GM19324 (cell line): ENCODE measurements around the gene TRIM69.
"Not testable (repeated sequence)": the region's sequence is repeated elsewhere in the genome, so short reads cannot be mapped to it uniquely, and the experiment has no call there.

ENCODE experiments used
- ATAC-seq: cut with Tn5 transposase; IDR thresholded peaks from one replicate; pipeline ENCODE4 v1.9.1; 2021; ENCODE audit warnings: mild to moderate bottlenecking, moderate library complexity; ENCODE audit not compliant: unreplicated experiment, low FRiP score

The TRIM69 gene

GRCh38 chr15:44738340-44738984 lies 2.1 kb downstream of the TRIM69 start:
- ATAC-seq, result no peak

DNA sequence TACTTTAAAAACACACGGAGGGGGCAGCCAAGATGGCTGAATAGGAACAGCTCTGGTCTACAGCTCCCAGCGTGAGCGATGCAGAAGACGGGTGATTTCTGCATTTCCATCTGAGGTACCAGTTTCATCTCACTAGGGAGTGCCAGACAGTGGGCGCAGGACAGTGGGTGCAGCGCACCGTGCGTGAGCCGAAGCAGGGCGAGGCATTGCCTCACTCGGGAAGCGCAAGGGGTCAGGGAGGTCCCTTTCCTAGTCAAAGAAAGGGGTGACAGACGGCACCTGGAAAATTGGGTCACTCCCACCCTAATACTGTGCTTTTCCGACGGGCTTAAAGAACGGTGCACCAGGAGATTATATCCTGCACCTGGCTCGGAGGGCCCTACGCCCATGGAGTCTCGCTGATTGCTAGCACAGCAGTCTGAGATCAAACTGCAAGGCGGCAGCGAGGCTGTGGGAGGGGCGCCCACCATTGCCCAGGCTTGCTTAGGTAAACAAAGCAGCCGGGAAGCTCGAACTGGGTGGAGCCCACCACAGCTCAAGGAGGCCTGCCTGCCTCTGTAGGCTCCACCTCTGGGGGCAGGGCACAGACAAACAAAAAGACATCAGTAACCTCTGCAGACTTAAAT lies 3.0 kb downstream of the TRIM69 start:
- ATAC-seq, result not testable (repeated sequence)

DNA sequence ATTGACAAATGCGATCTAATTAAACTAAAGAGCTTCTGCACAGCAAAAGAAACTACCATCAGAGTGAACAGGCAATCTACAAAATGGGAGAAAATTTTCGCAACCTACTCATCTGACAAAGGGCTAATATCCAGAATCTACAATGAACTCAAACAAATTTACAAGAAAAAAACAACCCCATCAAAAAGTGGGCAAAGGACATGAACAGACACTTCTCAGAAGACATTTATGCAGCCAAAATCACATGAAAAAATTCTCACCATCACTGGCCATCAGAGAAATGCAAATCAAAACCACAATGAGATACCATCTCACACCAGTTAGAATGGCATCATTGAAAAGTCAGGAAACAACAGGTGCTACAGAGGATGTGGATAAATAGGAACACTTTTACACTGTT lies 7.1 kb downstream of the TRIM69 start:
- not testable (repeated sequence) for ATAC-seq

- ATAC-seq, result no peak
Observed at GRCh38 chr15:44753345-44753744, 17.0 kb downstream of the TRIM69 start.

DNA sequence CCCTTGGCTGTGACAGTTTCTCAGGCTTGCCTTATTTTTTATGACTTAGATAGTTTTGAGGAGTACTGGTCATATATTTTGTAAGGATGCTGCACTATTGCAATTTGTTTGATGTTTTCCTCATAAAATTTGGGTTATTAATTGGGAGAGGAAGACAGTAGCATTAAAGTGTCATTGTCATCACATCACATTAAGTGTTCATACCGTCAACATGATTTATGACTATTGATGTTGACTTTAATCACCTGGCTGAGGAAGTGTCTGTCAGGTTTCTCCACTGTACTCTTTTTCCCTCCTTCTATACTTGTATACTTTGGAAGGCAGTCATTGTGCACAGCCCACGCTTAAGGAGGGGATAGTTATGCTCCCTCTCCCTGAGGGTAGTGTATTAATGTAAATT lies 26.9 kb downstream of the TRIM69 start:
- ATAC-seq, result no peak

- ATAC-seq, result no peak
Observed at GRCh38 chr15:44763848-44764247, 27.5 kb downstream of the TRIM69 start.

DNA sequence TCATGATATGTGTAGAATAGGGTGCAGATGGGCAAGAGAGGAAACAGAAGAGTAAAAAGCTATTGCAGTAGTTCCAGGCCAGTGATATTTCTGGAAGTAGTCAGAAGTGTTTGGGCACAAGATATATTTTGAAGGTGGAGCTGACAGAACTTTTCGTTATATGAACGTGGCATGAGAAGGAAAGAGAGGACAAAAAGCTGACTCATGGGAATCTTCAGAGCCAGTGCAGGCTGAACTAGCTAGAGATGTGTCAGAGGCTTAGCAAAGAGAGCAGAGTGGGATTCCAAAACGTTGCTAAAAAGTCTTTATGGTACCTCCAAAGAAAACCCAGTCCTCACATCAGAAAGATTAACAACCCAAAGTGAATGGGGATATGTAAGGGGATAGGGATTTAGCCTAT lies 28.7 kb downstream of the TRIM69 start:
- no peak for ATAC-seq

DNA sequence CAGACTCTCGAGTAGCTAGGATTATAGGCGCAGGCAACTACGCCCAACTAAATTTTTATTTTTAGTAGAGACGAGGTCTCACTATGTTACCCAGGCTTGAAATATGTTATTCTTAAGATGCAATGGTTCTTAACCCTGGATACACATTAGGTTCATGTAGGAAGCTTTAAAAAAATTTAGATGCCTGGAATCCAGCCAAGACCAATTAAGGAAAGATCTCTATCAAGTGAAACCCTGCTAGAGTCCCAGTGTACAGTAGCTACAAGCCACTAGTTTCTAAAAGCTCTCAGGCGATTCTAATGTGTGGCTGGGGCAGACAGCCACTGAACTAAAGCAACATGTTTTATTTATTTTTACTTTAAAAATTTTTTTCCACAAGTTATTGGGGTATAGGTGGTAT lies 33.2 kb downstream of the TRIM69 start:
- ATAC-seq, result no peak

GRCh38 chr15:44770715-44771114 lies 34.4 kb downstream of the TRIM69 start:
- not testable (repeated sequence) for ATAC-seq

DNA sequence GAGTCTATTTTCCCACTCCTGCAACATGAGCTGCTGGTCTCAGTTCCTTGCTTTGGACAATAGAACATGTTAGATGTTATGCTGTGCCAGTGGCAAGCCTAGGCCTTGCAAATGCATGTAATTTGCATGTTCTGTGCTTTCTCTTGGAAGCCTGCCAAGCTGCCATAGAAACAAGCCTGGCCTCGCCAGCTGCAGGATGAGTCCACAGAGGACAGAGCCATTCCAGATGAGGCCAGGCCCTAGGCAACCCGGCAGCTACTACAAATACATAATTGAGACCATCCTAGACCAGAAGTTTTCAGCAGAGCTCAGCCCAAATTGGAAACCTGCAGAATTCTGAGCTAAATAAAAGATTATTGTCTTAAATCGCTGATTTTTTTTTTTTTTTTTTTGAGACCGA lies 39.6 kb downstream of the TRIM69 start:
- no peak for ATAC-seq

DNA sequence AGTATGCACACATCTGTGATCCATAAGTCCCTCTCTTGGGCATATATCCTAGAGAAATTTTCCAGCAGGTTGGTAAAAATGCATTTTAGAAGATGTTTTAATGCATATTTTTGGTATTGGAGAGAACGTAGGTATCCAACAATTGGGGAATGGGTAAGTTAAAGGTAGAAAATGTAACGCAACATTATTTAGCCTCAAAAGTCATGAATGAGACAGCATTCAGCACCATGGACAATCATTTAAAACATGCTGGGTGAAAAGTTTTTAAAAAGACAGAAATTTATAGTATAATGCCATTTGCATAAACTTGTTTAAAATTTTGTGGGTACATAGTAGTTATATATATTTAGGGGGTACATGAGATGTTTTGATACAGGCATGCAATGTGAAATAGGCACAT lies 43.4 kb downstream of the TRIM69 start:
- ATAC-seq, result no peak

DNA sequence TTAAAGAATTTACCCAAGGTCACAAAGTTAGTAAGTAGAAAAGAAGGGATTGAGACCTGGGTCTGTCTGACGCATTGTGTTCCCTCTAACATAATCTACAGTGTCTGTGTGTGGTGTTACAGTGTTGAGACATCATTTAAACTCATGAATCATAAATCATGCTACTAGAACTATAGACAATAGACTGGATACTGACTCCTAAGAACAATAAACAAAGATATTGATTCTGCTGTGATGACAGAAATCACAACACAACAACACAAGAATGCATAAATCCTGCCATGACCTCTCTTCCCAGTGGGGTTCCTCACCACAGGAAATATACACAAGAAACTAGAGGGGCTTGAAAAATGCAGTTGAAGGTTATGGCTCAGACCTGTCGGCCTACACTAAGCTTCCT lies 44.3 kb downstream of the TRIM69 start:
- no peak for ATAC-seq

DNA sequence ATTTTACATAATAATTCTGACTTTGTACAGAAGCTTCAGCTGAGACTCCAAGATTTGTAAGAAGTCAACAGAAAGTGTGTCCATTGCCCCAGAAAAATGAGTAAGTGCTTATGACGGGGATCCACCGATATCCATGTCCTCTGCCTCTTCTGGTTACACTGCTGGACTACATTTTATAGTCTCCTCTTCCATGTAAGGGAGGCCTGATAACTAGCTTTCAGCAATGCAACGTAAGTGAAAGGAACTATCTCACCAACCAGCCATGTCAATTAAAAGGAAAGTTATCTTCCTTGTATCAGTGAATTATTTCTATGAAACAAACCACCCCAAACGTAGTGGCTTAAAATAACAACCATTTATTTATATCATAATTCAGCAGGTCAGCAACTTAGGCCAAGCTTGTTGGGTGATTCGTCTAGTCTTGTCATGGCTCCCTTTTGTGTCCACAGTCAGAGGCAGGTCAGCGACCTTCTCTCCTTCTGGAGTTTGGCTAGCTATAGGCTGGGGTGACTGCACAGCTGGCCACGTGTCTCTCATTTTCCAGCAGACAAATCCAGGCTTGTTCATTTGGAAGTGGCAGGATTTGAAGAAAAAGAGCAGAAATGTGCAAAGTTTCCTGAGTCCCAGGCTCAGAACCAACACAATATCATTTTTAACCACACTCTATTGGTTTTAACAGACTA lies 44.9 kb downstream of the TRIM69 start:
- ATAC-seq, result no peak

DNA sequence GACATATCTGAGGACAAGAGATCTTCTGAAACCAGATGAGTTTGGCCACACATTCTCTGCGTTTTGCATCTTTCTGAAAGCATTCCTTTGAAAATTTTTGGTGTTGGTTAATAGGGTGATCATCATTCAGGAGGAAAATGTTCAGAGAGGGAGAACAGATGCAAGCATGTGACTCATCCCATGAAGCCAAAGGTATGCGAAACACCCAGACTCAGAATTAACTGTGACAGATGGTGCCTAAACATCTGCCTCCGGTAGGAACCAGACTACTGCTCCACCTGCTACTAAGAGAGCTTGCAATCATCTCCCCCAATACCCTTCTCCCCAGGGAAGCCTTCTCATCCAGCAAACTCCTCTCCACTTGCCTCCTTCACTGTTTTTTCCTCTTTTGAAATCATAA lies 46.2 kb downstream of the TRIM69 start:
- no peak for ATAC-seq

DNA sequence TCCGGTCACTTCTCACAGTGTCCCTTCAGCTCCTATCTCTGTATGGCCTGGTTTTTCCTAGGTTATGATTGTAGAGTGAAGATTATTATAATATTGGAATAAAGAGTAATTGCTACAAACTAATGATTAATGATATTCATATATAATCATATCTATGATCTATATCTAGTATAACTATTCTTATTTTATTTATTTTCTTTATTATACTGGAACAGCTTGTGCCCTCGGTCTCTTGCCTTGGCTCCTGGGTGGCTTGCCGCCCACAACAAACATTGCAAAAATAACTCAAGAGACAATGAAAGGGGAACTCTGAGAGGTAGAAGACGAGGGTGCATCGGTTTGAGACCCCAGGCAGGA lies 48.6 kb downstream of the TRIM69 start:
- ATAC-seq, result not testable (repeated sequence)

- no peak for ATAC-seq
Observed at GRCh38 chr15:44788748-44789147, 52.4 kb downstream of the TRIM69 start.

GRCh38 chr15:44790215-44790614 lies 53.9 kb downstream of the TRIM69 start:
- ATAC-seq, result no peak

DNA sequence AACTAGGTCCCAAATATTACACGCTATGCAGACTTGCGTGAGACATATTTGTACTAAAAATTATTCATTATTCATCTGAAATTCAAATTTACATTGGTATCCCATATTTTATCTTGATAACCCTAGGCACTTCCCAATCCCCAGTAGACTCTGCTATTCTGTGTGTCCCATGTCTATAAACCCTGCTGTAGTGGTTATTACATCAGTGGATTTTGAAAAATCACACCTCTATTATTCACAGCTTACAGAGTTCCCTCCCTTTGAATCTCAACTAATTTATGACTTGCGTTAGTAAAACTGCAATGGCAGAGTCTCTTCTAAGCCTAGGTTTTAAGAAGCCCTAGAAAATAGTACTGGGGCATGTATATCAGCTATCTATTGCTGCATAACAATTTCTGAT lies 54.3 kb downstream of the TRIM69 start:
- no peak for ATAC-seq

GRCh38 chr15:44792715-44793114 lies 56.4 kb downstream of the TRIM69 start:
- no peak for ATAC-seq

DNA sequence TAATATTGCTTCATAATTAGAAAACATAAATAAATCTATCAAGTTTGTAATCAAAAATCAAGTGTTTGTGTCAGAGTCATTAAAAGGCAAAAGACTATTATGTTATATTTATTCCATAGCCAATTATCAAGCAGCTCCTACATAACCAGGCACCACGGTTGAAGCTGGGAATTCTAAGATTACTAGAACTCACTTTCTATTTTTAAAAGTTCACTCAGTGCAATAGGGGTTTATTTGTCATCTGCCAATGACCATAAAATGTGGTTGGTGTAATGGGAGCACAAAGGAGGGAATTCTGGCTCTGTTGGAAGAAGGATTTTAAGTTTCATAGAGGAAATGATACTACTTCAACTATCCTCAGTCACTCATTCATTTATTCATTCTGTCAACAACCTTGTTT lies 57.7 kb downstream of the TRIM69 start:
- ATAC-seq, result no peak

- ATAC-seq, result no peak
Observed at GRCh38 chr15:44796508-44796907, 60.2 kb downstream of the TRIM69 start.

DNA sequence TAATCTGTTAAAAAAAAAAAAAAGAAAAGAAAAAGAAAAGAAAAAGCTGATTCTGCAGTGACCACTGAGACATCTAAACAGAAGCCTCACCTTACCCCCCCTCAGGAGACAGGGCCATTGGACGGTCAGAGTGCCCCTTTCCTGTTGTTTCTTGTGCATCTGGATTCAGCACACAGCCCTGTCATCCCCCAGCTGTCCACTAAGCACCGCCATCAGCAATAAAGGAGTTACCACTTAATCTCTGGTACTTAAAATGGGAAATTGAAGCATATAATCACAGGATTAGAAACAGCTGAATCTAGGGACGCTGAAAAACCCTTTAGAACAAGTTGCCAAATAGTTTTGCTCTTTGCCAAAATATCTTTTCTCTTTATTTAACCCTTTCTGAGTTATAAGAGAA lies 62.5 kb downstream of the TRIM69 start:
- no peak for ATAC-seq
